Lung (tissue), 12 donors: ENCODE measurements around the gene VEGFB. TPM values are rescaled to one million over a fixed set of nuclear protein-coding genes. Genes with fewer than 3 reads are reported as not detected.

Source experiments
- ATAC-seq: fragments of 200-7000 bp; cut with Tn5 transposase; one replicate; pipeline ENCODE4 v1.9.1; 2020; ENCODE audit warnings: moderate number of reproducible peaks; ENCODE audit not compliant: insufficient read depth, low FRiP score
- DNase-seq, 3 donors: peaks; one replicate each; pipeline ENCODE4 v3.0.0-alpha.2; 2013 to 2017
- H3K27ac ChIP-seq, 2 donors: one replicate each; pipeline ENCODE4 v1.5.1; 2013; ENCODE audit warnings: mild to moderate bottlenecking in 2 of 2, moderate library complexity in 2 of 2, control low read depth in 1 of 2, inconsistent platforms in 1 of 2, low read depth in 1 of 2, low read length in 1 of 2
- H3K27me3 ChIP-seq, 3 donors: one replicate each; pipeline ENCODE4 v1.5.1; 2013; ENCODE audit warnings: low read length in 2 of 3; ENCODE audit not compliant: control insufficient read depth in 3 of 3, insufficient read depth in 3 of 3
- H3K36me3 ChIP-seq, 4 donors: one replicate each; pipeline ENCODE4 v1.5.1; 2013; ENCODE audit warnings: low read length in 4 of 4, mild to moderate bottlenecking in 1 of 4, moderate library complexity in 1 of 4; ENCODE audit not compliant: control insufficient read depth in 4 of 4, insufficient read depth in 4 of 4
- H3K4me1 ChIP-seq, 5 donors: one replicate each; pipeline ENCODE4 v1.5.1; 2013; ENCODE audit warnings: low read length in 5 of 5, mild to moderate bottlenecking in 2 of 5, moderate library complexity in 1 of 5; ENCODE audit not compliant: control insufficient read depth in 5 of 5, insufficient read depth in 5 of 5
- H3K4me3 ChIP-seq: one replicate; pipeline ENCODE4 v1.5.1; 2013; ENCODE audit warnings: mild to moderate bottlenecking, control low read depth, moderate library complexity
- H3K9ac ChIP-seq, 2 donors: one replicate each; pipeline ENCODE4 v1.5.1; 2013; ENCODE audit warnings: low read length in 2 of 2, control low read depth in 1 of 2; ENCODE audit not compliant: insufficient read depth in 1 of 2
- H3K9me3 ChIP-seq, 4 donors: one replicate each; pipeline ENCODE4 v1.5.1; 2013; ENCODE audit warnings: low read length in 3 of 4, mild to moderate bottlenecking in 1 of 4, moderate library complexity in 1 of 4; ENCODE audit not compliant: control insufficient read depth in 4 of 4, insufficient read depth in 3 of 4
- CTCF ChIP-seq: IDR thresholded peaks from 2 replicates; pipeline ENCODE4 v1.5.1; 2012; ENCODE audit warnings: mild to moderate bottlenecking; ENCODE audit errors: control extremely low read depth, extremely low read depth
- WGBS, 2 donors: extraction: QIAGEN DNeasy Blood & Tissue Kit; methylation state at CpG; one replicate each; pipeline ENCODE4 v1.1.7; 2013; 5-methylcytosine and 5-hydroxymethylcytosine counted together
- polyA plus RNA-seq, 2 donors: library from polyadenylated mRNA; stranded (reverse); fragments of 200-250 nt; gene quantifications; one replicate each; pipeline ENCODE4 v1.2.1, GENCODE V29; 2013
- total RNA-seq, 2 donors: library from RNA; depleted of rRNA in 1 of 2; stranded (reverse); fragments of >200 nt in 1 of 2; gene quantifications; one replicate each; pipeline ENCODE4 v1.2.1, GENCODE V29; 2014 to 2021
- donor health status: control.
- donor health status: control.
- donor health status: Bipolar disorder and iron deficiency.
- donor health status: healthy.
- donor health status: DM: yes; HTN: yes; CAD: no.

VEGFB gene
- total and polyA plus RNA-seq, 4 donors, result 37.8 to 124 (median 79.4) TPM

- TF ChIP-seq CTCF, result no peak
- ATAC-seq (no peak), DNase-seq (no peak)
- H3K4me3 ChIP-seq, result no peak overlapping the region
- H3K36me3 ChIP-seq, result peaks cover 0 to 4% (median 0%) of the 10 kb centered on the region in 4 donors
- WGBS, 2 donors, result 89 to 98% methylated on average over 9 of the region's 9 CpGs
- peaks cover 0 to 4% (median 0%) of the 10 kb centered on the region in 4 donors for H3K9me3 ChIP-seq
- peaks cover 0 to 21% (median 0%) of the 10 kb centered on the region in 5 donors for H3K4me1 ChIP-seq
- H3K9ac ChIP-seq, result no peak overlapping the region
- H3K27ac ChIP-seq, result no peak overlapping the region
- peaks cover 0 to 12% (median 12%) of the 10 kb centered on the region in 3 donors for H3K27me3 ChIP-seq
Measured at GRCh38 chr11:64286801-64287159, 52.4 kb downstream of the VEGFB start.

- Histone ChIP-seq H3K36me3 (peaks cover 0 to 3% (median 0%) of the 10 kb centered on the region in 4 donors), H3K9ac (no peak overlapping the region), H3K4me1 (peaks cover 0 to 30% (median 0%) of the 10 kb centered on the region in 5 donors), H3K4me3 (no peak overlapping the region), H3K27ac (no peak overlapping the region), H3K27me3 (peaks cover 0 to 17% (median 12%) of the 10 kb centered on the region in 3 donors), H3K9me3 (peaks cover 0 to 5% (median 0%) of the 10 kb centered on the region in 4 donors)
- no peak for TF ChIP-seq CTCF
- WGBS, 2 donors, result 96 to 97% methylated on average over 33 of the region's 33 CpGs
- DNase-seq (no peak), ATAC-seq (no peak)
Measured at GRCh38 chr11:64287676-64288352, 53.4 kb downstream of the VEGFB start.

DNA sequence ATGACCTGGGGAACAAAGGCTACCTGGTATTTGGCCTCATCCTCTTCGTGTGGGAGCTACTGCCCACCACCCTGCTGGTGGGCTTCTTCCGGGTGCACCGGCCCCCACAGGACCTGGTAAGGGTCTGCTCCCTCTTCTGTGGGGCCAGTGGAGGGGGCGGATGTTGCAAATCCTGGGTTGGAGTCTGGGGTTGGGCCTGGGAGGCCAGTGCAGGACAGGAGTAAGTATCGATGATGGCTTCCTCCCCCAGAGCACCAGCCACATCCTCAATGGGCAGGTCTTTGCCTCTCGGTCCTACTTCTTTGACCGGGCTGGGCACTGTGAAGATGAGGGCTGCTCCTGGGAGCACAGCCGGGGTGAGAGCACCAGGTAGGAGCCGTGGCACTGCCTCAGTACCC, 54.0 kb downstream of the VEGFB start:
- ATAC-seq (no peak), DNase-seq (no peak)
- no peak for TF ChIP-seq CTCF
- Histone ChIP-seq H3K36me3 (peaks cover 0 to 3% (median 0%) of the 10 kb centered on the region in 4 donors), H3K4me3 (no peak overlapping the region), H3K4me1 (peaks cover 0 to 29% (median 0%) of the 10 kb centered on the region in 5 donors), H3K9ac (no peak overlapping the region), H3K9me3 (peaks cover 0 to 5% (median 0%) of the 10 kb centered on the region in 4 donors), H3K27me3 (peaks cover 0 to 22% (median 16%) of the 10 kb centered on the region in 3 donors), H3K27ac (no peak overlapping the region)
- WGBS, 2 donors, result 91 to 92% methylated on average over 8 to 9 of the region's 9 CpGs

Other genes with a start within 250 kb of the VEGFB start
- 10 to 100 TPM; 40.8 to 72.2 TPM for gene OTUB1, start 248.1 kb upstream of the VEGFB start, total RNA-seq
- 10 to 100 TPM; 72.5 to 95.2 TPM for gene OTUB1, start 248.1 kb upstream of the VEGFB start, polyA plus RNA-seq
- under 1 TPM; 0.18 to 0.34 TPM for gene FLRT1, start 198.7 kb upstream of the VEGFB start, total RNA-seq
- under 1 TPM; 0.02 to 0.06 TPM for gene FLRT1, start 198.7 kb upstream of the VEGFB start, polyA plus RNA-seq
- 10 to 100 TPM; 13.6 to 24.5 TPM for gene MACROD1, start 68.5 kb upstream of the VEGFB start, total RNA-seq
- 10 to 100 TPM in 1 of 2 donors, 1 to 10 TPM in 1; 9.9 to 70.0 TPM for gene MACROD1, start 68.5 kb upstream of the VEGFB start, polyA plus RNA-seq
- gene STIP1, start 48.4 kb upstream of the VEGFB start, total RNA-seq, result 100 to 1,000 TPM; 107 to 122 TPM
- gene STIP1, start 48.4 kb upstream of the VEGFB start, polyA plus RNA-seq, result 10 to 100 TPM; 75.9 to 82.1 TPM
- 100 to 1,000 TPM in 1 of 2 donors, 10 to 100 TPM in 1; 17.4 to 102 TPM for gene FERMT3, start 27.9 kb upstream of the VEGFB start, total RNA-seq
- gene FERMT3, start 27.9 kb upstream of the VEGFB start, polyA plus RNA-seq, result 100 to 1,000 TPM in 1 of 2 donors, 10 to 100 TPM in 1; 67.3 to 182 TPM
- gene TRPT1, start 8.4 kb upstream of the VEGFB start, total RNA-seq, result 10 to 100 TPM; 18.3 to 34.0 TPM
- 10 to 100 TPM; 34.6 to 62.5 TPM for gene TRPT1, start 8.4 kb upstream of the VEGFB start, polyA plus RNA-seq
- 10 to 100 TPM; 23.7 to 90.2 TPM for gene NUDT22, start 8.3 kb upstream of the VEGFB start, total RNA-seq
- 10 to 100 TPM; 62.0 to 67.8 TPM for gene NUDT22, start 8.3 kb upstream of the VEGFB start, polyA plus RNA-seq
- 10 to 100 TPM; 22.7 to 34.1 TPM for gene DNAJC4, start 4.0 kb upstream of the VEGFB start, total RNA-seq
- gene DNAJC4, start 4.0 kb upstream of the VEGFB start, polyA plus RNA-seq, result 10 to 100 TPM; 34.6 to 58.4 TPM
- 10 to 100 TPM; 65.2 to 93.0 TPM for gene FKBP2, start 6.5 kb downstream of the VEGFB start, total RNA-seq
- 100 to 1,000 TPM; 207 to 397 TPM for gene FKBP2, start 6.5 kb downstream of the VEGFB start, polyA plus RNA-seq
- gene PPP1R14B, start 12.4 kb downstream of the VEGFB start, total RNA-seq, result 100 to 1,000 TPM in 1 of 2 donors, 10 to 100 TPM in 1; 28.2 to 185 TPM
- gene PPP1R14B, start 12.4 kb downstream of the VEGFB start, polyA plus RNA-seq, result 100 to 1,000 TPM; 119 to 241 TPM
- gene PLCB3, start 16.9 kb downstream of the VEGFB start, total RNA-seq, result 10 to 100 TPM; 18.2 to 32.0 TPM
- gene PLCB3, start 16.9 kb downstream of the VEGFB start, polyA plus RNA-seq, result 10 to 100 TPM; 15.0 to 17.1 TPM
- 10 to 100 TPM; 69.5 to 74.1 TPM for gene BAD, start 50.1 kb downstream of the VEGFB start, total RNA-seq
- 100 to 1,000 TPM in 1 of 2 donors, 10 to 100 TPM in 1; 77.0 to 127 TPM for gene BAD, start 50.1 kb downstream of the VEGFB start, polyA plus RNA-seq
- 10 to 100 TPM; 14.5 to 59.1 TPM for gene GPR137, start 51.3 kb downstream of the VEGFB start, total RNA-seq
- 10 to 100 TPM; 22.8 to 32.2 TPM for gene GPR137, start 51.3 kb downstream of the VEGFB start, polyA plus RNA-seq
- not detected for gene KCNK4, start 56.7 kb downstream of the VEGFB start, total RNA-seq
- under 1 TPM in 1 of 2 donors, not detected in 1; 0.09 TPM for gene KCNK4, start 56.7 kb downstream of the VEGFB start, polyA plus RNA-seq
- gene CATSPERZ, start 65.8 kb downstream of the VEGFB start, total RNA-seq, result under 1 TPM in 1 of 2 donors, not detected in 1; 0.67 TPM
- gene CATSPERZ, start 65.8 kb downstream of the VEGFB start, polyA plus RNA-seq, result under 1 TPM; 0.31 to 0.98 TPM
- gene ESRRA, start 70.9 kb downstream of the VEGFB start, total RNA-seq, result 10 to 100 TPM; 10.8 to 78.3 TPM
- 10 to 100 TPM; 67.7 to 88.4 TPM for gene ESRRA, start 70.9 kb downstream of the VEGFB start, polyA plus RNA-seq
- gene TRMT112, start 83.0 kb downstream of the VEGFB start, total RNA-seq, result 100 to 1,000 TPM; 154 to 173 TPM
- 100 to 1,000 TPM; 237 to 484 TPM for gene TRMT112, start 83.0 kb downstream of the VEGFB start, polyA plus RNA-seq
- 100 to 1,000 TPM; 165 to 306 TPM for gene PRDX5, start 83.5 kb downstream of the VEGFB start, total RNA-seq
- gene PRDX5, start 83.5 kb downstream of the VEGFB start, polyA plus RNA-seq, result 100 to 1,000 TPM; 443 to 777 TPM
- 10 to 100 TPM; 13.6 to 32.7 TPM for gene CCDC88B, start 105.6 kb downstream of the VEGFB start, total RNA-seq
- 10 to 100 TPM; 54.2 to 56.8 TPM for gene CCDC88B, start 105.6 kb downstream of the VEGFB start, polyA plus RNA-seq
- 10 to 100 TPM; 25.3 to 53.8 TPM for gene RPS6KA4, start 124.6 kb downstream of the VEGFB start, total RNA-seq
- 10 to 100 TPM; 30.0 to 40.9 TPM for gene RPS6KA4, start 124.6 kb downstream of the VEGFB start, polyA plus RNA-seq